OCI-LY3 (cell line): ENCODE results near the gene LRRC14B.

Source experiments
- EZH2phosphoT487 ChIP-seq: fragments of 200-600 bp; shearing (Covaris generic); IDR thresholded peaks from 2 replicates; pipeline ENCODE4 v1.6.1; 2018; ENCODE audit warnings: antibody characterized with exemption, mixed run types, low read depth
- TF ChIP-seq, protein P1 (sequence below): fragments of 200-600, 300-600 bp; sonication (generic); IDR thresholded peaks from 2 replicates; pipeline ENCODE4 v1.5.1; 2014; ENCODE audit warnings: antibody characterized with exemption, low read length, low read depth

DNA sequence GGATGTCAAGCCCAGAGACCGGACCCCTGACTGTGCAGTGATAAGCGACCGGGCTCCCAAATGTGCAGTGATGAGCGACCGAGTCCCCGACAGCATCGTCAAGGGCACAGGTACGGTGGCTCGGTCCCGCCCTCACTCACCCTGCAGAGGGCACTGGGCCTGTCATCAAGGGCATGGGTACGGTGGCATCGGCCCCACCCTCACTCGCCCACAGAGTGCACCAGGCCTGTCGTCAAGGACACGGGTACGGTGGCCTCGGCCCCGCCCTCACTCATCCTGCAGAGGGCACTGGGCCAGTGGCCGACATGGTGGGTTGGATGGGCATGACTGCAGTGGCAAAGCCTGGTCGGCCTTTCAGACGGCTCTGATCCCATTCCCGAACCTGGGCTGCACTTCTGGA, 9.7 kb upstream of the LRRC14B start:
- TF ChIP-seq, protein P1, sequence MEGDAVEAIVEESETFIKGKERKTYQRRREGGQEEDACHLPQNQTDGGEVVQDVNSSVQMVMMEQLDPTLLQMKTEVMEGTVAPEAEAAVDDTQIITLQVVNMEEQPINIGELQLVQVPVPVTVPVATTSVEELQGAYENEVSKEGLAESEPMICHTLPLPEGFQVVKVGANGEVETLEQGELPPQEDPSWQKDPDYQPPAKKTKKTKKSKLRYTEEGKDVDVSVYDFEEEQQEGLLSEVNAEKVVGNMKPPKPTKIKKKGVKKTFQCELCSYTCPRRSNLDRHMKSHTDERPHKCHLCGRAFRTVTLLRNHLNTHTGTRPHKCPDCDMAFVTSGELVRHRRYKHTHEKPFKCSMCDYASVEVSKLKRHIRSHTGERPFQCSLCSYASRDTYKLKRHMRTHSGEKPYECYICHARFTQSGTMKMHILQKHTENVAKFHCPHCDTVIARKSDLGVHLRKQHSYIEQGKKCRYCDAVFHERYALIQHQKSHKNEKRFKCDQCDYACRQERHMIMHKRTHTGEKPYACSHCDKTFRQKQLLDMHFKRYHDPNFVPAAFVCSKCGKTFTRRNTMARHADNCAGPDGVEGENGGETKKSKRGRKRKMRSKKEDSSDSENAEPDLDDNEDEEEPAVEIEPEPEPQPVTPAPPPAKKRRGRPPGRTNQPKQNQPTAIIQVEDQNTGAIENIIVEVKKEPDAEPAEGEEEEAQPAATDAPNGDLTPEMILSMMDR, result no peak
- TF ChIP-seq EZH2phosphoT487, result no peak
